AG04450 (cell line): ENCODE results near the gene ZSCAN18. TPM values are rescaled to one million over a fixed set of nuclear protein-coding genes. Genes with fewer than 3 reads are reported as not detected.

Experiments used
- CTCF ChIA-PET: fragments of 300-600, 350-600 bp; formaldehyde crosslinking; extraction: SDS; loops from one replicate; lab custom pipeline; 2022; ENCODE audit warnings: antibody characterized with exemption, inconsistent platforms; lab: Charles Lee
- POLR2A ChIA-PET: fragments of 350-600 bp; formaldehyde crosslinking; extraction: SDS; loops from one replicate; lab custom pipeline; 2021; ENCODE audit warnings: antibody characterized with exemption, inconsistent platforms; lab: Yijun Ruan, JAX
- DNase-seq: peaks from one replicate; pipeline ENCODE4 v3.0.0-alpha.2; 2011; ENCODE audit warnings: low read depth, low spot score
- H3K27ac ChIP-seq: one replicate; pipeline ENCODE4 v1.5.1; 2012; ENCODE audit warnings: low read depth, low read length, control low read depth
- H3K27me3 ChIP-seq: one replicate; pipeline ENCODE4 v1.6.0; 2012; ENCODE audit warnings: low read length; ENCODE audit not compliant: control insufficient read depth, insufficient read depth
- H3K4me3 ChIP-seq: 2 replicates; pipeline ENCODE4 v1.5.1; 2011; ENCODE audit warnings: mild to moderate bottlenecking, low read depth, low read length, control low read depth
- H3K9me3 ChIP-seq: 2 replicates; pipeline ENCODE4 v1.5.1; 2012; ENCODE audit warnings: low read length; ENCODE audit not compliant: control insufficient read depth, insufficient read depth
- CTCF ChIP-seq: IDR thresholded peaks from 2 replicates; pipeline ENCODE4 v1.5.1; 2011; ENCODE audit warnings: low read depth, low read length, control low read depth, inconsistent platforms
- polyA plus RNA-seq: library from polyadenylated mRNA; depleted of rRNA; stranded (reverse); fragments of >200 nt; gene quantifications from 2 replicates; pipeline ENCODE4 v1.2.3, GENCODE V29; 2011

Gene ZSCAN18
- polyA plus RNA-seq, 1 experiment = 12.7 TPM

GRCh38 chr19:58059003-58059670 lies 38.9 kb downstream of the ZSCAN18 start, which contains the start of gene ZNF135:
TSS of gene ZNF135 (plus strand) at chr19:58059282. CDS start at chr19:58060003, 721 bp downstream.
- Histone ChIP-seq H3K4me3 (peak within 1 kb of the TSS; percentile 56), H3K27ac (peak within 1 kb of the TSS; percentile 65), H3K27me3 (peaks cover 2% of the 10 kb centered on the region), H3K9me3 (peaks cover 87% of the 10 kb centered on the region)
- peak; percentile 18 for DNase-seq
- no peak for TF ChIP-seq CTCF
- CTCF ChIA-PET = no interaction called here
- POLR2A ChIA-PET = interaction anchor here (0.5 to 2.4 kb wide), 4 partner anchors 48 to 173 kb away, joined by 3 to 11 read pairs (median 5); partner anchors contain the start of gene ZNF606

- CTCF ChIA-PET = no interaction called here
- H3K4me3 ChIP-seq = no peak overlapping the region
- TF ChIP-seq CTCF = no peak
- no peak for DNase-seq
- POLR2A ChIA-PET = interaction anchor here (0.6 to 2.4 kb wide), 3 partner anchors 56 to 174 kb away, joined by 3 to 11 read pairs (median 7); partner anchors contain the start of gene ZNF606
- peaks cover 88% of the 10 kb centered on the region for H3K9me3 ChIP-seq
- no peak overlapping the region for H3K27ac ChIP-seq
- H3K27me3 ChIP-seq = peaks cover 2% of the 10 kb centered on the region
These were observed 39.6 kb downstream of the ZSCAN18 start for GRCh38 chr19:58058467-58058866.

GRCh38 chr19:58056861-58057260 lies 41.2 kb downstream of the ZSCAN18 start:
- no peak for DNase-seq
- Histone ChIP-seq H3K27me3 (peaks cover 2% of the 10 kb centered on the region), H3K27ac (no peak overlapping the region), H3K4me3 (no peak overlapping the region), H3K9me3 (peaks cover 93% of the 10 kb centered on the region)
- ChIA-PET POLR2A (no interaction called here), CTCF (no interaction called here)
- no peak for TF ChIP-seq CTCF

GRCh38 chr19:58056261-58056660 lies 41.8 kb downstream of the ZSCAN18 start:
- POLR2A ChIA-PET = no interaction called here
- peaks cover 93% of the 10 kb centered on the region for H3K9me3 ChIP-seq
- CTCF ChIA-PET = no interaction called here
- no peak for DNase-seq
- TF ChIP-seq CTCF = no peak
- H3K27ac ChIP-seq = no peak overlapping the region
- H3K4me3 ChIP-seq = no peak overlapping the region
- H3K27me3 ChIP-seq = peaks cover 2% of the 10 kb centered on the region
